Vagina (tissue), 2 donors: ENCODE results near the gene DNAJC5.

Experiments
- CTCF ChIP-seq, 3 experiments: fragments of 450-650 bp in 2 of 3; fragments of 200-600 bp in 1 of 3; sonication (generic) in 1 of 3; IDR thresholded peaks; one replicate each; pipeline ENCODE4 v1.5.1; 2017 to 2019; ENCODE audit warnings: antibody characterized with exemption in 3 of 3, mild to moderate bottlenecking in 2 of 3, moderate library complexity in 2 of 3
- POLR2A ChIP-seq, 2 donors: fragments of 450-650 bp; IDR thresholded peaks; one replicate each; pipeline ENCODE4 v1.6.1; 2017; ENCODE audit warnings: antibody characterized with exemption in 2 of 2, mild to moderate bottlenecking in 2 of 2, moderate library complexity in 2 of 2
- POLR2AphosphoS5 ChIP-seq, 2 donors: sonication (generic); formaldehyde crosslinking; IDR thresholded peaks; one replicate each; pipeline ENCODE4 v1.9.0; 2017; ENCODE audit warnings: antibody characterized with exemption in 2 of 2, mild to moderate bottlenecking in 2 of 2, low read depth in 1 of 2; ENCODE audit not compliant: insufficient read depth in 1 of 2

GRCh38 chr20:63854069-63854765, 40.7 kb upstream of the DNAJC5 start:
- TF ChIP-seq POLR2AphosphoS5 (IDR thresholded peaks at IDR 0.05; ENCODE audit: insufficient read depth in 1 of 2, low read depth in 1 of 2) (no peak), POLR2A (IDR thresholded peaks at IDR 0.05) (no peak), CTCF (IDR thresholded peaks at IDR 0.05) (no peak)
